A673 (cell line): Measurements from ENCODE around the gene HMGN1.

ENCODE experiments used
- CTCF ChIP-seq: fragments of 300-800, 200-600 bp; sonication (generic); conservative IDR thresholded peaks from 2 replicates; pipeline ENCODE4 v1.5.1; 2017; ENCODE audit warnings: low read depth, mild to moderate bottlenecking, antibody characterized with exemption, low read length, moderate library complexity, mixed read lengths
- EZH2 ChIP-seq: fragments of 200-600 bp; sonication (generic); IDR thresholded peaks from 2 replicates; pipeline ENCODE4 v1.6.1; 2017; ENCODE audit warnings: borderline replicate concordance, low read depth, mild to moderate bottlenecking, mixed read lengths, antibody characterized with exemption, low read length; ENCODE audit not compliant: poor library complexity, severe bottlenecking

GRCh38 chr21:39348040-39348354 is 891 bp downstream of the HMGN1 start:
- no peak for TF ChIP-seq CTCF
- no peak for TF ChIP-seq EZH2
